Measurements from ENCODE around the gene NPM3.

NPM3 gene

GRCh38 chr10:101752241-101752640, 31.0 kb downstream of the NPM3 start:
- TF ChIP-seq CTCF (IDR thresholded peaks at IDR 0.05; ENCODE audit: low read depth, low read length, missing control alignments) = no peak
- no peak overlapping the region for H3K4me3 ChIP-seq (ENCODE audit: low read depth, low read length)
- no peak for DNase-seq (ENCODE audit: low read depth)

GRCh38 chr10:101749047-101750016, 33.9 kb downstream of the NPM3 start:
- no peak overlapping the region for H3K4me3 ChIP-seq (ENCODE audit: low read depth, low read length)
- TF ChIP-seq CTCF (IDR thresholded peaks at IDR 0.05; ENCODE audit: low read depth, low read length, missing control alignments) = peak; percentile 2
- DNase-seq (ENCODE audit: low read depth) = no peak

GRCh38 chr10:101748496-101748895, 34.8 kb downstream of the NPM3 start:
- H3K4me3 ChIP-seq (ENCODE audit: low read depth, low read length) = no peak overlapping the region
- DNase-seq (ENCODE audit: low read depth) = no peak
- no peak for TF ChIP-seq CTCF (IDR thresholded peaks at IDR 0.05; ENCODE audit: low read depth, low read length, missing control alignments)

- TF ChIP-seq CTCF (IDR thresholded peaks at IDR 0.05; ENCODE audit: low read depth, low read length, missing control alignments) = no peak
- no peak overlapping the region for H3K4me3 ChIP-seq (ENCODE audit: low read depth, low read length)
- DNase-seq (ENCODE audit: low read depth) = no peak
Observed at GRCh38 chr10:101745074-101745696, 38.1 kb downstream of the NPM3 start.

- H3K4me3 ChIP-seq (ENCODE audit: low read depth, low read length) = no peak overlapping the region
- no peak for DNase-seq (ENCODE audit: low read depth)
- TF ChIP-seq CTCF (IDR thresholded peaks at IDR 0.05; ENCODE audit: low read depth, low read length, missing control alignments) = no peak
Observed at GRCh38 chr10:101744267-101744666, 39.0 kb downstream of the NPM3 start.

- no peak overlapping the region for H3K4me3 ChIP-seq (ENCODE audit: low read depth, low read length)
- DNase-seq (ENCODE audit: low read depth) = no peak
- TF ChIP-seq CTCF (IDR thresholded peaks at IDR 0.05; ENCODE audit: low read depth, low read length, missing control alignments) = no peak
Observed at GRCh38 chr10:101741938-101742337, 41.3 kb downstream of the NPM3 start.

Measured in GM12864 (cell line).